Adrenal gland (tissue), 12 donors: ENCODE measurements around the gene ZNF260. TPM values are rescaled to one million over a fixed set of nuclear protein-coding genes. Genes with fewer than 3 reads are reported as not detected.

Source experiments
- DNase-seq, 7 donors: peaks; one replicate each; pipeline ENCODE4 v3.0.0-alpha.2; 2019 to 2020
- H3K27ac ChIP-seq, 5 donors: fragments of 200-600 bp; sonication (generic) in 4 of 5; 1 replicate in 3 of 5; 2 replicates in 2 of 5; pipeline versions ENCODE4 v1.5.1 to v1.8.0; 2016 to 2020; ENCODE audit warnings: mild to moderate bottlenecking in 1 of 5
- H3K27me3 ChIP-seq: fragments of 200-600 bp; 2 replicates; pipeline ENCODE4 v1.8.0; 2021
- H3K36me3 ChIP-seq, 2 donors: fragments of 200-600 bp; replicated peaks in 1 of 2; 1 replicate in 1 of 2; 2 replicates in 1 of 2; pipeline versions ENCODE4 v1.5.1 to v1.8.0; 2018 to 2022
- H3K4me1 ChIP-seq, 2 donors: fragments of 200-600 bp; replicated peaks in 1 of 2; 1 replicate in 1 of 2; 2 replicates in 1 of 2; pipeline versions ENCODE4 v1.5.1 to v1.8.0; 2018 to 2021
- H3K4me3 ChIP-seq, 4 donors: fragments of 200-600 bp; sonication (generic) in 3 of 4; one replicate each; pipeline ENCODE4 v1.5.1; 2016 to 2018
- H3K9me3 ChIP-seq, 3 donors: fragments of 200-600 bp; sonication (generic) in 1 of 3; replicated peaks in 1 of 3; 1 replicate in 2 of 3; 2 replicates in 1 of 3; pipeline versions ENCODE4 v1.5.1 to v1.8.0; 2016 to 2021
- CTCF ChIP-seq, 6 experiments: fragments of 450-650 bp in 4 of 6; fragments of 200-600 bp in 2 of 6; sonication (generic) in 1 of 6; IDR thresholded peaks; 1 replicate in 5 of 6; 2 replicates in 1 of 6; pipeline versions ENCODE4 v1.5.1 to v1.8.0; 2016 to 2021; ENCODE audit warnings: antibody characterized with exemption in 6 of 6, mild to moderate bottlenecking in 2 of 6, moderate library complexity in 1 of 6
- POLR2A ChIP-seq, 2 donors: fragments of 450-650 bp; IDR thresholded peaks; one replicate each; pipeline ENCODE4 v1.6.1; 2017; ENCODE audit warnings: antibody characterized with exemption in 2 of 2, mild to moderate bottlenecking in 2 of 2, moderate library complexity in 1 of 2
- WGBS, 4 donors: extraction: QIAGEN DNeasy Blood & Tissue Kit in 2 of 4; methylation state at CpG; one replicate each; pipeline versions ENCODE4 v1.1.5 to v1.1.7; 2013 to 2017; 5-methylcytosine and 5-hydroxymethylcytosine counted together
- intact Hi-C, 2 donors: fragments of 100-400 bp; cut with DNase I; formaldehyde crosslinking; loops; one replicate each; pipeline versions ENCODE4 v1.14.1 to v1.15.0; 2022 to 2023
- polyA plus RNA-seq, 3 donors: library from polyadenylated mRNA; stranded (reverse); fragments of 200-250 nt in 2 of 3; fragments of 350-450 nt in 1 of 3; fragmentation: Illumina TruSeq in 1 of 3; extraction: RNeasy Lipid Tissue Mini Kit (QIAGEN cat#74804) in 1 of 3; gene quantifications; one replicate each; pipeline ENCODE4 v1.2.3, GENCODE V29; 2013 to 2014
- total RNA-seq, 9 donors: library from RNA; depleted of rRNA in 4 of 9; stranded (reverse); fragments of >200 nt in 4 of 9; fragments of 120-200 nt in 1 of 9; fragmentation: NEBNext Ultra II Directional in 1 of 9; extraction: Animal tissue kit (Norgen Biotek cat#: 25700) in 1 of 9; gene quantifications; one replicate each; pipeline versions ENCODE4 v1.1.0 to v1.2.4, GENCODE V29; 2013 to 2023
- donor health status: healthy with polysubstance abuse.
- donor health status: Bipolar disorder and iron deficiency.
- donor health status: DM: yes; HTN: yes; CAD: no.
- donor health status: DM: no; HTN: no; CAD: no.
- donor health status: DM: no; HTN: no; CAD: no.
- donor health status: DM: yes; HTN: yes; CAD: no.

The ZNF260 gene
- total and polyA plus RNA-seq, 12 donors, result 2.2 to 23.3 (median 11.8) TPM

DNA sequence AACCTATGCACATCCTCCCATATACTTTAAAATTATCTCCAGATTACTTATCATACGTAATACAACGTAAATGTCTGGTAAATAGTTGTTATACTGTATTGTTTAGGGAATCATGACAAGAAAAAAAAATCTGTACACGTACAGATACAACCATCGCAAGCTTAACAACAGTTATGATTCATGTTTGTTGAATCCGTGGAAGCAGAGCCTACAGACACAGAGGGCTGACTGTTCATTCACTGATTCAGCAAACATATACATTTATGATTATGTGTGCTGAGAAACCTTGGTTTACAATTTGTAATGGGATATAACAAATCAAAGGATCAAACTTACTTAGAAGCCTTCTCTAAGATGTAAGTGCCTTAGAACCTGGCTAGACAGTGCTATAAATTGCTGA lies 1.5 kb downstream of the ZNF260 start:
- WGBS, 4 donors, result 76 to 92% (median 82%) methylated on average over 5 of the region's 5 CpGs
- intact Hi-C loops, result no loop called here
- Histone ChIP-seq H3K4me1 (peaks cover 0 to 19% of the 10 kb centered on the region in 2 donors), H3K36me3 (no peaks in the 10 kb centered on the region), H3K27me3 (no peaks in the 10 kb centered on the region), H3K4me3 (no peak overlapping the region), H3K27ac (no peak overlapping the region), H3K9me3 (no peaks in the 10 kb centered on the region)
- TF ChIP-seq CTCF (IDR thresholded peaks at IDR 0.05) (no peak), POLR2A (IDR thresholded peaks at IDR 0.05) (no peak)
- no peak for DNase-seq

- WGBS, 4 donors, result 94 to 98% (median 97%) methylated on average over 4 of the region's 4 CpGs
- Histone ChIP-seq H3K4me3 (no peak overlapping the region), H3K27ac (no peak overlapping the region), H3K4me1 (peaks cover 0 to 19% of the 10 kb centered on the region in 2 donors), H3K36me3 (no peaks in the 10 kb centered on the region), H3K27me3 (no peaks in the 10 kb centered on the region), H3K9me3 (peaks cover 0 to 13% (median 0%) of the 10 kb centered on the region in 3 donors)
- intact Hi-C loops, result no loop called here
- DNase-seq, result no peak
- TF ChIP-seq POLR2A (IDR thresholded peaks at IDR 0.05) (no peak), CTCF (IDR thresholded peaks at IDR 0.05) (no peak)
Measured at GRCh38 chr19:36524617-36525016, 3.5 kb downstream of the ZNF260 start.

GRCh38 chr19:36514012-36514612 lies 14.0 kb downstream of the ZNF260 start:
- H3K9me3 ChIP-seq, result peaks cover 11 to 97% (median 42%) of the 10 kb centered on the region in 3 donors
- WGBS, 4 donors, result 96 to 100% (median 97%) methylated on average over 2 of the region's 2 CpGs

DNA sequence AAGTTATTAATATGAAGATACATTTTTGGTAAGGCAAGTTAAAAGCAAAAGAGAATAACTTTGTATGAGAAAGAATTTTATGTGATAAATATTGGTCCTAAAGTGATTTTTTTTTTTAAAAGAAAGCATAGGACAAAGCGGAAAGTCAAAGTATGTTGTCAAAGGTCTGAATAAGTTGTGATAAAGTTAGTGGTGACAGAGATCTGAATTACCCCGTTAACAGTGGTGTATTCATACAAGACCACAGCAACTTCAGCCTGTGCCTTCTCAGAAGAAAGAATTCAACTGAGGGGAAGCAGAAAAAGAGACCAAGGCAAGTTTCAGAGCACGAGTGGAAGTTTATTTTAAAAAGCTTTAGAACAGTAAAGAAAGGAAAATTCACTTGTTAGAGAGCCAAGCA lies 19.7 kb downstream of the ZNF260 start:
- Histone ChIP-seq H3K9me3 (peaks cover 0 to 47% (median 18%) of the 10 kb centered on the region in 3 donors), H3K4me1 (no peaks in the 10 kb centered on the region), H3K27ac (no peak overlapping the region), H3K4me3 (no peak overlapping the region), H3K36me3 (no peaks in the 10 kb centered on the region), H3K27me3 (no peaks in the 10 kb centered on the region)
- intact Hi-C loops, result no loop called here
- DNase-seq, result no peak
- TF ChIP-seq POLR2A (IDR thresholded peaks at IDR 0.05) (no peak), CTCF (IDR thresholded peaks at IDR 0.05) (no peak)
- 86 to 96% (median 87%) methylated on average over 3 of the region's 3 CpGs for WGBS, 4 donors

More at GRCh38 chr19:36514012-36514612, 14.0 kb downstream of the ZNF260 start:
- TF ChIP-seq CTCF (IDR thresholded peaks at IDR 0.05), result no peak
- TF ChIP-seq POLR2A (IDR thresholded peaks at IDR 0.05), result no peak
- Histone ChIP-seq H3K4me3 (peak overlapping the region in 1 of 4 donors; percentile 25), H3K36me3 (peaks cover 6 to 12% of the 10 kb centered on the region in 2 donors), H3K27me3 (no peaks in the 10 kb centered on the region), H3K4me1 (no peaks in the 10 kb centered on the region), H3K27ac (no peak overlapping the region)
- intact Hi-C loops, result no loop called here
- no peak for DNase-seq
